ENCODE measurements around the gene MARK2.
"Not testable (repeated sequence)": the region's sequence is repeated elsewhere in the genome, so short reads cannot be mapped to it uniquely, and the experiment has no call there.

Gene MARK2

DNA sequence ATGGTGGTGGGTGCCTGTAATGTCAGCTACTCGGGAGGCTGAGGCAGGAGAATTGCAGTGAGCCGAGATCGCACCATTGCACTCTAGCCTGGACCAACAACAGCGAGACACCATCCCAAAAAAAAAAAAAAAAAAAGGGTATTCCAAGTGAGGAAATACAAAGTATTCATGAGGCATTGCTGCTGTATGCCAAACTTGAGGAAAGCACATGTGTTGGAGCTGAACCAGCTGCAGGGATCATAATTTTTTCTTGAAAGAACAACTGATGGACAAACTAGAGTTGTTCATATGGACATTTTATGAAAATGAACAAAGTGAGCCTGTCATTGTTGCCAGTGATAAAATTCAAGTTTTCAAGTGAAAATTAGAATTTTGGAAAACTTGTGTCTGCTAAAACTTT is 15.8 kb downstream of the MARK2 start:
- Histone ChIP-seq H3K27ac (ENCODE audit: low read length) (no peak overlapping the region), H3K27me3 (ENCODE audit: control insufficient read depth in 1 of 2, insufficient read depth in 2 of 2, low read length in 2 of 2) (no peaks in the 10 kb centered on the region), H3K9me3 (ENCODE audit: control insufficient read depth in 2 of 2, low read length in 2 of 2) (no peaks in the 10 kb centered on the region), H3K4me3 (ENCODE audit: low read length in 2 of 2) (no peak overlapping the region), H3K36me3 (ENCODE audit: control insufficient read depth in 2 of 2, insufficient read depth in 2 of 2, low read length in 2 of 2) (peaks cover 2 to 6% of the 10 kb centered on the region in 2 donors), H3K9ac (ENCODE audit: low read length in 2 of 2) (no peak overlapping the region), H3K4me1 (ENCODE audit: control insufficient read depth, insufficient read depth, low read length) (peaks cover 9% of the 10 kb centered on the region)

DNA sequence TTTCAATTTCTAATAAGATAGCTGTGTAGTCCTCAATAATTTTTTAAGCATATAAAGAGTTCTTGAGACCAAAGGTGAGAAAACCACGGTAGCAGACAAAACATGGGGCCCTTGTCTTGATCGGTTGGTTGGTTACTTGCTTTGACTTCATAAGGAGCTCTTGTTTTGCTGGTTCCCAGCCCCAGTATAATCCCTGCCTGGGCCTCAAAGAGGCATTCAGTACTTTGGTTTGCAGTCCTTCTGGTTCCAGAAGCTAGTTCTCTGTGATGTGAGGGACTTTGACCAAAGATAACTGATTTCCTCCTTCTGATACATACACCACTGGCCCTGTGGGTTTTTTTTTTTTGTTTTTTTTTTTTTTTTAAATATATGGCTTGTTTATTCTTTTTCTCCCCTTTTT is 17.1 kb downstream of the MARK2 start:
- Histone ChIP-seq H3K9ac (ENCODE audit: low read length in 2 of 2) (no peak overlapping the region), H3K36me3 (ENCODE audit: control insufficient read depth in 2 of 2, insufficient read depth in 2 of 2, low read length in 2 of 2) (peaks cover 1 to 3% of the 10 kb centered on the region in 2 donors), H3K4me3 (ENCODE audit: low read length in 2 of 2) (no peak overlapping the region), H3K27ac (ENCODE audit: low read length) (no peak overlapping the region), H3K4me1 (ENCODE audit: control insufficient read depth, insufficient read depth, low read length) (peaks cover 6% of the 10 kb centered on the region), H3K27me3 (ENCODE audit: control insufficient read depth in 1 of 2, insufficient read depth in 2 of 2, low read length in 2 of 2) (no peaks in the 10 kb centered on the region), H3K9me3 (ENCODE audit: control insufficient read depth in 2 of 2, low read length in 2 of 2) (no peaks in the 10 kb centered on the region)

DNA sequence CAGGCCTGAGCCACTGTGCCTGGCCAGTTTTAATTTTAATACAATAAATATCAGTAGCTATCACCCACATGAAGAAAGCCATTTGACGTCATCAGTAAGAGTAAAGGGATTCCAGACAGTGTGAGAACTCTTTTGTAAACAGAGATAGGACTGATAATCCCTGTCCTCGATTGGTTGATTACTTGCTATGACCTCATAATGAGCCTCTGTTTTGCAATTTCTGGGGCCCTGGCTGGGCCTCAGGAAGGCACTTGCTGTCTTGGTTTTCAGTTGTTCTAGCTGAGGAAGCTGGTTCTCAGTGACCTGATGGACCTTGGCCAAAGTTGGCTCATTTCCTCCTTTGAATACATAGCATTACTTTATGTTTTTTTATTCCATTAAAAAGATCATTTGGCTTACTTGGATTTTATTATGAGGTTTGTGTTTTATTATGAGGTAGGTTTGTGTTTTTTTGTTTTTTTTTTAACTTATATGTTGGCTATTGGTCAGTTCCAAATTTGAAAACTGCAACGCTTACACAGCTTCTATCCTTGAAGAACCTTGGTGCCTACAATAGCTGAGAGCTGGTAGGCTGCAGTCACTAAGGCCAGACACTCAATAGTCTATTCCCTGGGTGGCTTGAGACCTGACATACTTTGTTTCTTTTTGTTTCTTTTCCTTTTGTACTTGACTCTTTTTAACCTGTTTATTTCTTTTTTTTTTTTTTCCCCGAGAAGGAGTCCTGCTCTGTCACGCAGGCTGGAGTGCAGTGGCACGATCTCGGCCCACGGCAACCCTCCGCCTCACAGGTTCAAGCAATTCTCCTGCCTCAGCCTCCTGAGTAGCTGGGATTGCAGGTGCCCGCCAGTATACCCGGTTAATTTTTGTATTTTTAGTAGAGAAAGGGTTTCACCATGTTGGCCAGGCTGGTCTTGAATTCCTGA is 20.0 kb downstream of the MARK2 start:
- Histone ChIP-seq H3K27ac (ENCODE audit: low read length) (no peak overlapping the region), H3K27me3 (ENCODE audit: control insufficient read depth in 1 of 2, insufficient read depth in 2 of 2, low read length in 2 of 2) (no peaks in the 10 kb centered on the region), H3K9ac (ENCODE audit: low read length in 2 of 2) (no peak overlapping the region), H3K9me3 (ENCODE audit: control insufficient read depth in 2 of 2, low read length in 2 of 2) (no peaks in the 10 kb centered on the region), H3K36me3 (ENCODE audit: control insufficient read depth in 2 of 2, insufficient read depth in 2 of 2, low read length in 2 of 2) (peaks cover 0 to 11% of the 10 kb centered on the region in 2 donors), H3K4me1 (ENCODE audit: control insufficient read depth, insufficient read depth, low read length) (peaks cover 4% of the 10 kb centered on the region), H3K4me3 (ENCODE audit: low read length in 2 of 2) (no peak overlapping the region)

DNA sequence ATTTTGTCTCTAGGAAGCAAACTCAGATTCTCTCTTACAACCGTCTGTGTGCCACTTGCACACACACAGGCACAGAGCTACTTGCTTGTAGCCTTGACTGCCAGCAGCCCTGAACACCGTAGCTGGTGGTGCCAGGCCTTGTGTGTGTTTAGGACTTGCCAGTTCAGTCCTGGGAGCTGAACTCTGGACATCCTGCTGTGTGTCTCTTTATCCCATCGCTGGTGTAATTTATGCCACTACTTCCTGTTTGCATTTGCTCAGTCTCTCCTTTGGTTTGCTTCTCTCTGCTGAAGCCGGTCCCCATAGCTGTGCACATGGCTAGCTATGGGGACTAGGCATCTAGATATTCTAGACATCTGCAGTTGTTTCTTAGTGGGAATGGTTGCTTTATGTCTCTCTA is 24.0 kb downstream of the MARK2 start:
- Histone ChIP-seq H3K9ac (ENCODE audit: low read length in 2 of 2) (no peak overlapping the region), H3K27ac (ENCODE audit: low read length) (no peak overlapping the region), H3K4me3 (ENCODE audit: low read length in 2 of 2) (no peak overlapping the region), H3K4me1 (ENCODE audit: control insufficient read depth, insufficient read depth, low read length) (peaks cover 4% of the 10 kb centered on the region), H3K9me3 (ENCODE audit: control insufficient read depth in 2 of 2, low read length in 2 of 2) (no peaks in the 10 kb centered on the region), H3K36me3 (ENCODE audit: control insufficient read depth in 2 of 2, insufficient read depth in 2 of 2, low read length in 2 of 2) (peaks cover 0 to 11% of the 10 kb centered on the region in 2 donors), H3K27me3 (ENCODE audit: control insufficient read depth in 1 of 2, insufficient read depth in 2 of 2, low read length in 2 of 2) (no peaks in the 10 kb centered on the region)

DNA sequence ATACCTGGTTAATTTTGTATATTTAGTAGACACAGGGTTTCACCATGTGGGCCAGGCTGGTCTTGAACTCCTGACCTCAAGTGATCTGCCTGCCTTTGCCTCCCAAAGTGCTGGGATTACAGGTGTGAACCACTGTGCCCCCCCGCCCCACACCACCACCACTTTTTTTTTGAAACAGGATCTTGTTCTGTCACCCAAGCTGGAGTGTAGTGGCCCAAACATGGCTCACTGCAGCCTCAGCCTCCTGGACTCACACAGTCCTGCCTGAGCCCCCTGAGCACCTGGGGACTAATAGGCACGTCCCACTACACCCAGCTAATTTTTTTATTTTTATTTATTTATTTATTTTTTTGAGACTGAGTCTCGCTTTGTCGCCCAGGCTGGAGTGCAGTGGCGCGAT is 24.7 kb downstream of the MARK2 start:
- not testable (repeated sequence) for H3K4me1 ChIP-seq (ENCODE audit: control insufficient read depth, insufficient read depth, low read length)

DNA sequence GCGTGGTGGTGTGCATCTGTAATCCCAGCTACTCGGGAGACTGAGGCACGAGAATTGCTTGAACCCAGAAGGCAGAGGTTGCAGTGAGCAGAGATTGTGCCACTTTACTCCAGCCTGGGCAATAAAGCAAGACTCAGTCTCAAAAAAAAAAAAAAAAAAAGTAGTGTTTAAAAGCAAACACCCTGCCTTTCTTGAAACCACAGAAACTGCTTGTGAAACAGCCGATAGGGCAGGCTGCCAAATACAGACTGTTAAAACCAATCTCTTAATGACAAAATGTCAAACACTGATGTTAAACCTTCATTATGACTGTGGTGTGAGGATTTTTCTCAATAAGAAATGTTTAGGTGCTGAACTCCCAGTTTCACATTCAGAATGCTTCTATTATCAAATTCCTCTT is 27.3 kb downstream of the MARK2 start:
- no peak overlapping the region for H3K9ac ChIP-seq (ENCODE audit: low read length in 2 of 2)
- no peak overlapping the region for H3K27ac ChIP-seq (ENCODE audit: low read length)
- no peaks in the 10 kb centered on the region for H3K27me3 ChIP-seq (ENCODE audit: control insufficient read depth in 1 of 2, insufficient read depth in 2 of 2, low read length in 2 of 2)
- H3K36me3 ChIP-seq (ENCODE audit: control insufficient read depth in 2 of 2, insufficient read depth in 2 of 2, low read length in 2 of 2), result peaks cover 0 to 10% of the 10 kb centered on the region in 2 donors
- H3K9me3 ChIP-seq (ENCODE audit: control insufficient read depth in 2 of 2, low read length in 2 of 2), result no peaks in the 10 kb centered on the region
- H3K4me3 ChIP-seq (ENCODE audit: low read length in 2 of 2), result no peak overlapping the region
- peaks cover 29% of the 10 kb centered on the region for H3K4me1 ChIP-seq (ENCODE audit: control insufficient read depth, insufficient read depth, low read length)

More for the DNA sequence above, 24.7 kb downstream of the MARK2 start:
- H3K9ac ChIP-seq (ENCODE audit: low read length in 2 of 2); H3K27me3 ChIP-seq (ENCODE audit: control insufficient read depth in 1 of 2, insufficient read depth in 2 of 2, low read length in 2 of 2); H3K27ac ChIP-seq (ENCODE audit: low read length); H3K4me3 ChIP-seq (ENCODE audit: low read length in 2 of 2); H3K9me3 ChIP-seq (ENCODE audit: control insufficient read depth in 2 of 2, low read length in 2 of 2): not testable (repeated sequence)
- peaks cover 0 to 12% of the 10 kb centered on the region in 2 donors for H3K36me3 ChIP-seq (ENCODE audit: control insufficient read depth in 2 of 2, insufficient read depth in 2 of 2, low read length in 2 of 2)

DNA sequence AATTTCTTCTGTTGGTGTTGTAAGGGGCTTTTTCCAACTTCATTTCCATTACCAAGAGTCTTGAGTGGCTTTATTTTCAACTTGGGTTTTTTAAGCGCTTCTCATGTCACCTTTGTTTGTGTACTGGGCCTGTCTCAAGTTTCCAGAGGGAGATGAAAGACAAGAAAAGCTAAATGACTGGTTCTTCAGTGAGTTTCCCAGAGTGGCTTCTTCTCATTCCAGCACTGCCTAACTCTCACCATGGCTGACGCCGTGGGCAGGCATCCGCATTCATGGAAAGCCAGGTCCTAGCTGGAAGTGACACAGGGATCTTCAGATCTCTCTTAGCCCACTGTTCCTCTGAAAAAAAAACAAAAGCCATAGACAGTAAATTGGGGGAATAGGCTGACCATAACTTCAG is 28.6 kb downstream of the MARK2 start:
- H3K27me3 ChIP-seq (ENCODE audit: control insufficient read depth in 1 of 2, insufficient read depth in 2 of 2, low read length in 2 of 2), result no peaks in the 10 kb centered on the region
- no peak overlapping the region for H3K27ac ChIP-seq (ENCODE audit: low read length)
- no peaks in the 10 kb centered on the region for H3K9me3 ChIP-seq (ENCODE audit: control insufficient read depth in 2 of 2, low read length in 2 of 2)
- peaks cover 42% of the 10 kb centered on the region for H3K4me1 ChIP-seq (ENCODE audit: control insufficient read depth, insufficient read depth, low read length)
- H3K36me3 ChIP-seq (ENCODE audit: control insufficient read depth in 2 of 2, insufficient read depth in 2 of 2, low read length in 2 of 2), result peaks cover 0 to 7% of the 10 kb centered on the region in 2 donors
- no peak overlapping the region for H3K4me3 ChIP-seq (ENCODE audit: low read length in 2 of 2)
- H3K9ac ChIP-seq (ENCODE audit: low read length in 2 of 2), result no peak overlapping the region

DNA sequence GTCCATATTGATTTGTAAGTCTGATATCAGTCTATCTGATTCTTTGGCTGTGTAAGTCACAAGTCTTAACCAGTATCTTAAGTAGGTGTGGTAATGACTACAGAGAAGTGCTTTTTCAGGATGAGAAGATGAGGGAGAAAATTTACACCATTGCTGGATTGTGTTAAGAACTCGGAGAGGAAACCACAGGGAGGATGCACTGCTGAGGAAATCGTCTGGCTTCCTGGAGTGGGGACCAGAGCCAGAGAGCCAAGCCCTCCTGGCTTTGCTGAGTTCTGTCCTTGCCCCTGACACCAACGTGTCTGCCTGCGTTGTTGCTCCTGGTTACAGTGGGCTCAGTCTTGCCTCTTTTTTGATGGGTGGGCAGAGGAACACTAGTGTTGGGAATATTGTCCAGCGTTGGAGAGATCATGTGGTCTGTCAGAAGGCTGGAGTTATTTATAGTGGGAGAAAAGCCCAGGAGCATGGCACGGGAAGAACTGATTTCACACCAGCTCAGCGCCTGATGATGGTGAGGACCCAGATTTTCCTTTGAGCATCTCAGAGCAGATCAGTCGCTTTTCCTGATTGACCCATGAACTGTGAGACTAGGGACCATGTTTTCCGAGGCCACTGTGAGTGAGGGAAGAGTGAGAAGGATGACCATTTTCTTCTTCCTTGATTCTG is 29.6 kb downstream of the MARK2 start:
- H3K36me3 ChIP-seq (ENCODE audit: control insufficient read depth in 2 of 2, insufficient read depth in 2 of 2, low read length in 2 of 2), result peaks cover 0 to 6% of the 10 kb centered on the region in 2 donors
- H3K4me1 ChIP-seq (ENCODE audit: control insufficient read depth, insufficient read depth, low read length), result peaks cover 52% of the 10 kb centered on the region
- H3K27ac ChIP-seq (ENCODE audit: low read length), result no peak overlapping the region
- no peak overlapping the region for H3K4me3 ChIP-seq (ENCODE audit: low read length in 2 of 2)
- H3K27me3 ChIP-seq (ENCODE audit: control insufficient read depth in 1 of 2, insufficient read depth in 2 of 2, low read length in 2 of 2), result no peaks in the 10 kb centered on the region
- H3K9ac ChIP-seq (ENCODE audit: low read length in 2 of 2), result no peak overlapping the region
- H3K9me3 ChIP-seq (ENCODE audit: control insufficient read depth in 2 of 2, low read length in 2 of 2), result no peaks in the 10 kb centered on the region

DNA sequence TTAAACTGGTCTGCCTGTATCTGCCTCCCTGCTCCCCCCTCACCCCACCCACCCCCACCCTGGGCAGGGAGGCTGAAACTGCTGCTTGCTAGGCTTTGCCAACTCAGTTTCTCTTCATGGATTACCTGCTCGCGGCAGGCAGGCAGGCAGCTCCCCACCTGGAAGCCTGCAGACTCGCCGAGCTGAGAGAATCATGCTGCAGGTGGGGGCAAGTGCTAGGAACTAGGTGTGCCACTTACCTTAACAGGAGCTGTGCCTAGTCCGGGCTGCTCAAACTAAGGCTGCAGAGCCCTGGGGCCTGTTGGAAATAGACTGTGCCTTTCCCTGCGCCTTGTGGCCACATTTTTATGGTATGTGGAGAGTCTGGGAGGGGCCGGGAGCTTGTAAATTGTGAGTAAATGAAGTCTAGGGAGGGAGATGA is 30.3 kb downstream of the MARK2 start:
- Histone ChIP-seq H3K27ac (ENCODE audit: low read length) (no peak overlapping the region), H3K9me3 (ENCODE audit: control insufficient read depth in 2 of 2, low read length in 2 of 2) (no peaks in the 10 kb centered on the region), H3K4me1 (ENCODE audit: control insufficient read depth, insufficient read depth, low read length) (peaks cover 56% of the 10 kb centered on the region), H3K27me3 (ENCODE audit: control insufficient read depth in 1 of 2, insufficient read depth in 2 of 2, low read length in 2 of 2) (no peaks in the 10 kb centered on the region), H3K4me3 (ENCODE audit: low read length in 2 of 2) (no peak overlapping the region), H3K9ac (ENCODE audit: low read length in 2 of 2) (no peak overlapping the region), H3K36me3 (ENCODE audit: control insufficient read depth in 2 of 2, insufficient read depth in 2 of 2, low read length in 2 of 2) (peaks cover 0 to 6% of the 10 kb centered on the region in 2 donors)

DNA sequence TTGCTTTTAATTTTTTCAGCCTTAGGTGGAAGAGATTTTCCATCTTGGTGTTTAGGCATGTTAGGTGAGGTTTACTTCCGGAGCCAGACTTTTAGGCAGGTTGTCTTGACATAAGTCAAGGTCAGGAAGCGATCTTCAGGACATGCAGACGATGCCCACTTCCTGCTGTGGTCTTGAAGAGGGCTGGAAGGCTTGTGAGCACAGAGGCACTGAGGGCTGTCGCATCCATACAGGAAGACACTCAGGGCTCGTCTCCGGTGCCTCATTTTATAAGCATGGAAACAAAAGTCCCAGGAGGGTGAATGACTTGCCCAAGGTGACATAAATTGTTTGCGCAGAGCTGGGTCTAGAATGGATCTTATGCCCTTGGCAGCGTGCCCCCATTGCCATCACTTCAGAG is 30.8 kb downstream of the MARK2 start:
- Histone ChIP-seq H3K27ac (ENCODE audit: low read length) (no peak overlapping the region), H3K36me3 (ENCODE audit: control insufficient read depth in 2 of 2, insufficient read depth in 2 of 2, low read length in 2 of 2) (peaks cover 0 to 6% of the 10 kb centered on the region in 2 donors), H3K9ac (ENCODE audit: low read length in 2 of 2) (no peak overlapping the region), H3K4me1 (ENCODE audit: control insufficient read depth, insufficient read depth, low read length) (peaks cover 61% of the 10 kb centered on the region), H3K4me3 (ENCODE audit: low read length in 2 of 2) (peak overlapping the region in 1 of 2 donors; percentile 29), H3K27me3 (ENCODE audit: control insufficient read depth in 1 of 2, insufficient read depth in 2 of 2, low read length in 2 of 2) (no peaks in the 10 kb centered on the region), H3K9me3 (ENCODE audit: control insufficient read depth in 2 of 2, low read length in 2 of 2) (no peaks in the 10 kb centered on the region)

Measured in stomach smooth muscle (tissue), 2 donors.